HCT116 (cell line): Measurements from ENCODE around the gene PDZRN4. TPM values are rescaled to one million over a fixed set of nuclear protein-coding genes. Genes with fewer than 3 reads are reported as not detected.

Source experiments
- ATAC-seq: fragments of 200-7000 bp; cut with Tn5 transposase; 2 replicates; pipeline ENCODE4 v1.9.1; 2020; ENCODE audit warnings: mild to moderate bottlenecking, moderate library complexity
- BruUV-seq: library from RNA; stranded (reverse); fragments of 400-500 nt; replicated peaks from 2 replicates; lab custom pipeline; 2021; lab: Mats Ljungman, UMichigan
- CTCF ChIA-PET: fragments of 300-600 bp; sonication (Branson Sonifier 250); formaldehyde crosslinking; loops from one replicate; lab custom pipeline; 2021; ENCODE audit warnings: antibody characterized with exemption; lab: Charles Lee
- POLR2A ChIA-PET: fragments of 300-600, 350-600 bp; sonication (Branson Sonifier 250); formaldehyde crosslinking; loops from one replicate; lab custom pipeline; 2021; ENCODE audit warnings: antibody characterized with exemption; lab: Charles Lee
- RAD21 ChIA-PET, 2 experiments: fragments of 300-600 bp; sonication (Branson Sonifier 250); formaldehyde crosslinking; loops; one replicate each; lab custom pipeline; 2023; ENCODE audit warnings: low total read pairs in 2 of 2; ENCODE audit not compliant: uncharacterized antibody in 2 of 2, unreplicated experiment in 2 of 2, low non-redundant PET in 1 of 2; lab: Charles Lee
- DNase-seq: peaks from one replicate; pipeline ENCODE4 v3.0.0-alpha.2; 2010; ENCODE audit warnings: low read depth, low spot score
- H2AFZ ChIP-seq: fragments of 200-600 bp; shearing (Covaris generic), sonication (generic); 2 replicates; pipeline ENCODE4 v1.6.1; 2017; ENCODE audit warnings: low read depth, mixed run types, mixed read lengths, antibody characterized with exemption, low read length; ENCODE audit not compliant: poor library complexity, severe bottlenecking
- H3K27ac ChIP-seq: 2 replicates; pipeline ENCODE4 v1.5.1; 2012; ENCODE audit warnings: low read depth, low read length
- H3K27me3 ChIP-seq: fragments of 200-600 bp; sonication (generic); 2 replicates; pipeline ENCODE4 v1.6.1; 2016; ENCODE audit warnings: mixed run types, low read length, mixed read lengths; ENCODE audit not compliant: insufficient read depth
- H3K36me3 ChIP-seq, 2 experiments: fragments of 200-500 bp in 1 of 2; fragments of 200-600 bp in 1 of 2; sonication (Bioruptor generic) in 1 of 2; sonication (generic) in 1 of 2; 2 replicates each; pipeline versions ENCODE4 v1.5.1 to v1.6.1; 2014 to 2016; ENCODE audit warnings: low read length in 2 of 2, inconsistent platforms in 1 of 2, mixed read lengths in 1 of 2, mixed run types in 1 of 2; ENCODE audit not compliant: insufficient read depth in 2 of 2, control insufficient read depth in 1 of 2
- H3K4me1 ChIP-seq, 2 experiments: fragments of 200-600 bp in 1 of 2; sonication (generic) in 1 of 2; 2 replicates each; pipeline versions ENCODE4 v1.5.1 to v1.6.1; 2012 to 2017; ENCODE audit warnings: low read length in 2 of 2, inconsistent platforms in 1 of 2, mild to moderate bottlenecking in 1 of 2, mixed read lengths in 1 of 2, mixed run types in 1 of 2, moderate library complexity in 1 of 2; ENCODE audit not compliant: insufficient read depth in 2 of 2, control insufficient read depth in 1 of 2
- H3K4me2 ChIP-seq: fragments of 200-600 bp; sonication (generic); 2 replicates; pipeline ENCODE4 v1.6.1; 2017; ENCODE audit warnings: mixed run types, low read length, mixed read lengths
- H3K4me3 ChIP-seq, 2 experiments: fragments of 200-600 bp in 1 of 2; sonication (generic) in 1 of 2; replicated peaks in 1 of 2; 2 replicates each; pipeline ENCODE4 v1.5.1; 2011 to 2016; ENCODE audit warnings: low read length in 2 of 2, control low read depth in 1 of 2, low read depth in 1 of 2, mild to moderate bottlenecking in 1 of 2, mixed read lengths in 1 of 2, mixed run types in 1 of 2
- H3K79me2 ChIP-seq: fragments of 200-600 bp; sonication (generic); 2 replicates; pipeline ENCODE4 v1.6.1; 2017; ENCODE audit warnings: mild to moderate bottlenecking, mixed run types, low read length, moderate library complexity, mixed read lengths; ENCODE audit not compliant: insufficient read depth
- H3K9ac ChIP-seq: fragments of 200-600 bp; sonication (generic); 2 replicates; pipeline ENCODE4 v1.6.1; 2016; ENCODE audit warnings: low read length, mixed read lengths
- H3K9me2 ChIP-seq: fragments of 200-600 bp; sonication (generic), shearing (Covaris generic); 2 replicates; pipeline ENCODE4 v1.6.1; 2017; ENCODE audit warnings: mixed run types, mild to moderate bottlenecking, moderate library complexity; ENCODE audit not compliant: insufficient read depth
- H3K9me3 ChIP-seq, 2 experiments: fragments of 200-500 bp in 1 of 2; fragments of 200-600 bp in 1 of 2; sonication (Bioruptor generic) in 1 of 2; sonication (generic) in 1 of 2; 2 replicates each; pipeline ENCODE4 v1.6.1; 2014 to 2017; ENCODE audit warnings: low read length in 2 of 2, mixed read lengths in 2 of 2, inconsistent platforms in 1 of 2, low read depth in 1 of 2, mild to moderate bottlenecking in 1 of 2, mixed run types in 1 of 2, moderate library complexity in 1 of 2; ENCODE audit not compliant: control insufficient read depth in 1 of 2, insufficient read depth in 1 of 2
- H4K20me1 ChIP-seq: fragments of 200-600 bp; sonication (generic), shearing (Covaris generic); 2 replicates; pipeline ENCODE4 v1.6.1; 2017; ENCODE audit warnings: mixed run types, mild to moderate bottlenecking, moderate library complexity; ENCODE audit not compliant: insufficient read depth
- CBX3 ChIP-seq: IDR thresholded peaks from 2 replicates; pipeline ENCODE4 v1.6.1; 2012; ENCODE audit warnings: low read depth
- CTCF ChIP-seq, 3 experiments: fragments of 200-600 bp in 1 of 3; sonication (generic) in 1 of 3; IDR thresholded peaks in 2 of 3; conservative IDR thresholded peaks in 1 of 3; 2 replicates each; pipeline ENCODE4 v1.5.1; 2012 to 2017; ENCODE audit warnings: low read depth in 2 of 3, low read length in 2 of 3, antibody characterized with exemption in 1 of 3, borderline replicate concordance in 1 of 3, control low read depth in 1 of 3, mild to moderate bottlenecking in 1 of 3, mixed read lengths in 1 of 3, mixed run types in 1 of 3, moderate library complexity in 1 of 3; ENCODE audit not compliant: insufficient read depth in 1 of 3
- POLR2A ChIP-seq: IDR thresholded peaks from 2 replicates; pipeline ENCODE4 v1.7.0; 2011; ENCODE audit warnings: borderline replicate concordance; ENCODE audit not compliant: insufficient read depth, insufficient read length; ENCODE audit errors: extremely low read depth
- SIN3A ChIP-seq: IDR thresholded peaks from 2 replicates; pipeline ENCODE4 v1.6.1; 2012; ENCODE audit warnings: low read depth
- TCF7L2 ChIP-seq: IDR thresholded peaks from 2 replicates; pipeline ENCODE4 v1.7.0; 2011; ENCODE audit warnings: borderline replicate concordance, inconsistent platforms; ENCODE audit not compliant: insufficient read depth, insufficient read length; ENCODE audit errors: extremely low read depth
- intact Hi-C: fragments of 100-400 bp; cut with micrococcal nuclease; formaldehyde crosslinking; loops from 2 replicates; pipeline ENCODE4 v1.10.0; 2022
- total RNA-seq: library from RNA; stranded (reverse); gene quantifications from one replicate; pipeline ENCODE4 v1.2.1, GENCODE V29; 2021; ENCODE audit not compliant: unreplicated experiment
- TF ChIP-seq, protein P1 (sequence below): IDR thresholded peaks from 2 replicates; pipeline ENCODE4 v1.6.1; 2012

The PDZRN4 gene
- total RNA-seq, 1 experiment from 2014 or later = not detected

- TF ChIP-seq CTCF (IDR thresholded peaks at IDR 0.05 in 2 of 3, conservative IDR thresholded peaks at IDR 0.05 in 1 of 3; ENCODE audit: borderline replicate concordance in 1 of 3, insufficient read depth in 1 of 3, low read depth in 2 of 3, low read length in 2 of 3) (no peak), SIN3A (no peak), CBX3 (no peak)
Measured at GRCh38 chr12:41202051-41202450, 13.9 kb downstream of the PDZRN4 start (continued).

DNA sequence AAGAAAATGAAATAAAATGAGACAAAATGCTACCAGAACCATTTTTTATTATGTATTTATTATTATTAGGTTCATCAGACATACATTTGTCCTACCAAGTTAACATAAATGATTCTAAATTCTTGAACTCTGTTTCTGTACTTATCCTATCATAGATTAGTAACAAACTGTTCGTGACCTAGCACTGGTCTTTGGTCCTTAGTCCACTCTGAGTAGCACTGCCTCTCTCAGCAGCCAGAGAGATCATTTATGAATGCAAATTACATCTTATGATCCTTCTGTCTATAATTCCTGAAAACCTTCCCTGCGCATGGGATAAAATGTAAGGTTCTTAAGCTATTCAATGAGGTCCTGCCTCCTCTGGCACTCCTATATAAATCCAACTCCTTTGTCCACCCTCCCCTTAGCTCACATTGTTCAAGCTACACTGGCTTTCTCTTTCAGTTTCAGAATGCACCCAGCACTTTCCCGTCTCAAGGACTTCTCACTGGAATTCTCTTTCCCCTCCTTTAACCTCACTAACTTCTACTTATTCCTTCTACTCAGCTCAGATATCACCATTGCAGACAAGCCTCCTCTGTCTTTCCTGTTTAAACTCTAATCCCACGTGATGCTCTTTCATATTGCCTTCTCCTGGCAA lies 17.1 kb downstream of the PDZRN4 start:
- H3K9me2 ChIP-seq = no peaks in the 10 kb centered on the region
- H3K9me3 ChIP-seq = no peaks in the 10 kb centered on the region
- no TSS peak for BruUV-seq
- intact Hi-C loops = no loop called here
- no peaks in the 10 kb centered on the region for H3K79me2 ChIP-seq
- H3K4me1 ChIP-seq = no peaks in the 10 kb centered on the region
- H3K36me3 ChIP-seq = no peaks in the 10 kb centered on the region
- H3K27ac ChIP-seq = no peak overlapping the region
- no peak for TF ChIP-seq POLR2A
- TF ChIP-seq, protein P1, sequence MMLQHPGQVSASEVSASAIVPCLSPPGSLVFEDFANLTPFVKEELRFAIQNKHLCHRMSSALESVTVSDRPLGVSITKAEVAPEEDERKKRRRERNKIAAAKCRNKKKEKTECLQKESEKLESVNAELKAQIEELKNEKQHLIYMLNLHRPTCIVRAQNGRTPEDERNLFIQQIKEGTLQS = no peak
- no peak for TF ChIP-seq CTCF (IDR thresholded peaks at IDR 0.05 in 2 of 3, conservative IDR thresholded peaks at IDR 0.05 in 1 of 3; ENCODE audit: borderline replicate concordance in 1 of 3, insufficient read depth in 1 of 3, low read depth in 2 of 3, low read length in 2 of 3)
- TF ChIP-seq TCF7L2 = no peak
- CTCF ChIA-PET = no interaction called here
- H2AFZ ChIP-seq = no peak overlapping the region
- H4K20me1 ChIP-seq = no peaks in the 10 kb centered on the region
- H3K27me3 ChIP-seq = no peaks in the 10 kb centered on the region
- no peak overlapping the region for H3K4me2 ChIP-seq
- RAD21 ChIA-PET = no interaction called here
- H3K9ac ChIP-seq = no peak overlapping the region
- POLR2A ChIA-PET = no interaction called here
- DNase-seq = no peak
- no peak for ATAC-seq
- no peak overlapping the region for H3K4me3 ChIP-seq
